ENCODE results near the gene GNPTG. TPM values are rescaled to one million over a fixed set of nuclear protein-coding genes. Genes with fewer than 3 reads are reported as not detected.

The GNPTG gene
- total and polyA plus RNA-seq, 9 of the 15 experiments (the other 6 are each of a cell fraction or from before 2014, with no cell fraction given) = 0.69 to 33.3 (median 13.6) TPM

GRCh38 chr16:1361685-1362360 lies 10.1 kb downstream of the GNPTG start (continued):
- TF ChIP-seq HMGN3 (IDR thresholded peaks at IDR 0.05; ENCODE audit: borderline replicate concordance, extremely low read depth, insufficient read length, low read depth, low read length) = peak; percentile 9
- no peak for TF ChIP-seq JUN (IDR thresholded peaks at IDR 0.05; ENCODE audit: borderline replicate concordance, low read depth, low read length)
- no peak for TF ChIP-seq JUN (CRISPR knock-in tag; IDR thresholded peaks at IDR 0.05; ENCODE audit: borderline replicate concordance)
- peak; percentile 38; the same call in 1 of the 2 replicates for TF ChIP-seq RBFOX2 (IDR thresholded peaks at IDR 0.05; ENCODE audit: low read depth, low read length)
- peak; percentile 75 for TF ChIP-seq RBM22 (IDR thresholded peaks at IDR 0.05; ENCODE audit: low read depth, low read length, poor library complexity, severe bottlenecking)
- TF ChIP-seq PHF8 (IDR thresholded peaks at IDR 0.05; ENCODE audit: borderline replicate concordance, low read length) = no peak
- no peak for TF ChIP-seq ZNF764 (CRISPR knock-in tag; IDR thresholded peaks at IDR 0.05; ENCODE audit: low read depth)
- no peak for TF ChIP-seq ARID1B (IDR thresholded peaks at IDR 0.05)
- no peak for TF ChIP-seq HNRNPH1 (optimal IDR thresholded peaks at IDR 0.05; ENCODE audit: low read depth, low read length)
- TF ChIP-seq RB1 (IDR thresholded peaks at IDR 0.05; ENCODE audit: low read depth) = no peak
- no peak for TF ChIP-seq SREBF2 (CRISPR knock-in tag; IDR thresholded peaks at IDR 0.05)
